Embryonic facial prominence (tissue), 1 donor: ENCODE data around the gene ATP13A2.

Experiments
- DNase-seq: peaks from one replicate; pipeline ENCODE4 v3.0.0-alpha.2; 2016; ENCODE audit errors: extremely low spot score

The ATP13A2 gene

GRCh38 chr1:17004466-17005364 lies 7.0 kb downstream of the ATP13A2 start:
- DNase-seq, result no peak

GRCh38 chr1:17002524-17002902 lies 9.2 kb downstream of the ATP13A2 start:
- DNase-seq, result no peak

GRCh38 chr1:17001760-17002523 lies 9.8 kb downstream of the ATP13A2 start:
- DNase-seq, result no peak

- DNase-seq, result no peak
Observed at GRCh38 chr1:16999863-17000262, 11.9 kb downstream of the ATP13A2 start.

- no peak for DNase-seq
Observed at GRCh38 chr1:16998589-16998988, 13.1 kb downstream of the ATP13A2 start.

- DNase-seq, result no peak
Observed at GRCh38 chr1:16996845-16997244, 14.9 kb downstream of the ATP13A2 start.

- DNase-seq, result no peak
Observed at GRCh38 chr1:16993521-16994038, 18.1 kb downstream of the ATP13A2 start.

GRCh38 chr1:16992675-16993074 lies 19.1 kb downstream of the ATP13A2 start:
- DNase-seq, result no peak

GRCh38 chr1:16992102-16992501 lies 19.6 kb downstream of the ATP13A2 start:
- DNase-seq, result no peak

- no peak for DNase-seq
Observed at GRCh38 chr1:16991571-16991970, 20.2 kb downstream of the ATP13A2 start.

- DNase-seq, result no peak
Observed at GRCh38 chr1:16989676-16990391, 21.9 kb downstream of the ATP13A2 start.

- no peak for DNase-seq
Observed at GRCh38 chr1:16988210-16988609, 23.5 kb downstream of the ATP13A2 start.

GRCh38 chr1:16986962-16987361 lies 24.8 kb downstream of the ATP13A2 start:
- DNase-seq, result no peak

- no peak for DNase-seq
Observed at GRCh38 chr1:16986560-16986959, 25.2 kb downstream of the ATP13A2 start.

- DNase-seq, result no peak
Observed at GRCh38 chr1:16986113-16986512, 25.6 kb downstream of the ATP13A2 start.

- DNase-seq, result no peak
Observed at GRCh38 chr1:16984717-16985116, 27.0 kb downstream of the ATP13A2 start.

GRCh38 chr1:16983649-16984048 lies 28.1 kb downstream of the ATP13A2 start:
- no peak for DNase-seq

GRCh38 chr1:16982902-16983301 lies 28.8 kb downstream of the ATP13A2 start:
- no peak for DNase-seq

GRCh38 chr1:16981269-16981849 lies 30.4 kb downstream of the ATP13A2 start:
- no peak for DNase-seq

- no peak for DNase-seq
Observed at GRCh38 chr1:16980473-16981268, 31.1 kb downstream of the ATP13A2 start, which contains the start of gene MFAP2. Gene MFAP2 (minus strand): TSS chr1:16980620. CDS start chr1:16978273, 2,347 bp downstream.
